ENCODE measurements around the gene FRMPD1.
"Not testable (repeated sequence)": the region's sequence is repeated elsewhere in the genome, so short reads cannot be mapped to it uniquely, and the experiment has no call there.

Gene FRMPD1

DNA sequence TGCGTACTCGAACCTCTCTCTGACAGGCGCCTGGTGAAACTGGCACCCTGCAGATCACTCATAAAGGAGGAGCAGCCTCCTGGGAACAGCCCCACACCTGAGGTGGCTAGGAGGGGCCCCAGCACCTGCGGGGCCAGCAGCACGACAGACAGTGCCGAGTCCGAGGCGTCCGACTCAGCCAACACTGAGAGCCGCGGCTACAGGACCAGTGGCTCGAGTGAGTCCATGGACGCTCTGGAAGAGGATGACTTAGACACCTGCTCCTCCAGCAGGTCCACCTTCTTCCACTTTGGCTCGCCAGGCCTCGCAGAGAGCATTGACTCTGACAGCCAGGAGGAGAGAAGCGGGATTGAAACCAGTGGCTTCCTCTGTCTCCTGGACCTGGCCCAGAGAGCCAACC, 89.4 kb downstream of the FRMPD1 start:
- no peak for FAIRE-seq

DNA sequence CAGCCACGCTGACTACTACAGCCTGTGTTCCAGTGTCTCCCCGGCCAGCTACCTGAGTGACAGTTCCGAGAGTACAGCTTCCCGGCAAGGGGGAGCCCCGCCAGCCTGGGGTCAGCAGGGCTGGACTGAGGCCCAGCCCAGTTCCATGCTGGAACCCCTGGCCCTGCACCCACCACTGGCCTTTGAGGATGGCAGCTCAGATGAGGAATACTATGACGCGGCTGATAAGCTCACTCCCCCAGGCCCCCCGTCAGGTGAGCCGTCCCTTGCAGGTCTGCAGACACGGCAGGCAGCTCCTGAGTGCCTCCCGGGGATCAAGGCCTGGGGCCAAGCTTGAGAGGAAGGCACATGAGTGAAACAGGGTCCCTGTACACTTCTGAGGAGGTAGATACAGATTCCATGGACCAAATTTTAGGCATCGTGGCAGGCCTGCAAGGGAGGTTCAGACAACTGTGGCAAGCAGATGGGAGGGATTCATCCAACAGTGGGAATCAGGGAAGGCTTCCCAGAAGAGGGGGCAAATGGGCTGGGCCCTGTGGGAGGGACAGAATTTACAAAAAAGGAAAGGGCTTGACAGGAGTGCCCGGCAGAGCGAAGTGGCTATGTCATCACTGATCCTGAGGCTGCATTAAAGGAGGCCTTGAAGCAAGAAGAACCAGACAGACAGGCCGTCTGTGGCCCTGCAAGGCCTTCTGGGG, 90.0 kb downstream of the FRMPD1 start:
- FAIRE-seq, result no peak

DNA sequence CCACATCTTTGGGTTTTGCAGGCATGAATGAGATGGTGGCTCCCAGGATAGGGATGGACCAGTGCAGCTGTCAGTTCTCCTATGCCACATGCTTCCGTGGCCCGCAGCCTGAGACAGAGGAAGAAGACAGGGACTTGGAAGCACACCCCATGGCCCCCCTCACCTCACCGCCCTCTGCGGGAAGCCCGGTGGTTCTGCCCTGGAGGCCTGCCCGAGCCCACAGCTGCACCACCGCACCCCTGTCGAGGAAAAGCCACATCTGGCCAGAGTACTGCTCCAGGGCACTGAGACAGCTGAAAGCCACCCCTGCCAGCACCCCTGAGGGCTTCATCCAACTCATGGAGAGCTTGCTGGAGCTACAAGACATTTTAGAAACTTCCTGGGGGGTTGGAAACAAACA, 95.2 kb downstream of the FRMPD1 start:
- FAIRE-seq, result no peak

DNA sequence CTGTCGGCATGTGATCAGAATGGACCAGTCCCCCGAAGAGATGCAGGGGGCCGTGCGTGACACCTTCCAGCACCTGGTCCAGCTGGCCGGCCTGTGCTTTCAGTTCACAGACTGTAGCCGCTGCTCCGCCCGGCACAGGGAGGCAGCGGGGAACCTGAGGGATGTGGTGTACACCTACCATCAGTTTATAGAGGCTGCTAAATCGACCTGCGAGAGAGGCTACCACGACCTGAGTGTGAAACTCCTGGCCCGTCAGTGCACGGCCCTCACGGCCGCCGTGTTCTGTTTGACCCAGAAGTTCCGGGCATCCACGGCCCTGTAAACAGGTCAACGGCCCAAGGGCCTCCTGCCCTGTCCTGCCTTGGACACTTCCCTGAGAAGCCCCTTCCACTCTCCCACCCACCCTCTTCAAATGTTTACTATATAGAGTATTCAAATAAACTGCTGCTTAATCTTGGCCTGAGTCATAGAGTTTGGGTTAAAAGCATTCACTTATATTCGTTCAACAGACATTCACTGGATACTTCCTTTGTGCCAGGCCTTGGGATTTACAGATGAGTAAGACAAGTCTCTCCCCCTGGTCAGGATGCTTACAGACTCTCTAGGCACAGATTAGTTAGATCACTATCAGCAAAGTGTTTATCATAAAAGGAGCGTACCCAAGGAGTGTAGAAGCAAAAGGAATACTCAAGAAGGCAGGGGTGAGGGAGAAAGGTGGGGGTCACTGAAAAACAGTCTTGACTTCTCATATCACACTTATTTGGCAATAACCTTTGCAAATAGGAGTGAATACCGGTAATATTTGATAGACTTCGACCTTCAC, 95.9 kb downstream of the FRMPD1 start:
- FAIRE-seq, result no peak

DNA sequence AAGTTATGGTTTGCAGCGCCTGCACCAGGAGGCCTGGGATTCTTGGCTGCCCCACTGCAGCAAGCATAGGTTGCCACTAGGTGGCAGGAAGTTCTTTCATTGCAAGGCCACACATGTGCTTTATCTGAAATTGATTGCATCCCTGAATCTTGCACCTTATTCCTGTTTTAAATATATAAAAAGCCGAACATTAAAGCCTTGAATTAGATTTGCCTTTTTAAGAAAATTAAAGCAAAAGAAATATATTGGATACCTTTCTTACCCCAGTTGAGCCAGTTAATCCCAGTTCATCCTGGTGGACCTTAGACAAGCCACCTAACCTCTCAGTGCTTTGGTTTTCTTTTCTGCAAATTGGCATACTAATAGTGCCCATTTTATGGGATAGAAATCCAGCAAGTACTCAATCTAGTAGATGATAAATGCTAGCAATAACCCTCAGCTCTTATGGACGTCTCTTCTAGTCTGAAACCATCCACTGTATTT, 96.6 kb downstream of the FRMPD1 start:
- FAIRE-seq, result no peak

DNA sequence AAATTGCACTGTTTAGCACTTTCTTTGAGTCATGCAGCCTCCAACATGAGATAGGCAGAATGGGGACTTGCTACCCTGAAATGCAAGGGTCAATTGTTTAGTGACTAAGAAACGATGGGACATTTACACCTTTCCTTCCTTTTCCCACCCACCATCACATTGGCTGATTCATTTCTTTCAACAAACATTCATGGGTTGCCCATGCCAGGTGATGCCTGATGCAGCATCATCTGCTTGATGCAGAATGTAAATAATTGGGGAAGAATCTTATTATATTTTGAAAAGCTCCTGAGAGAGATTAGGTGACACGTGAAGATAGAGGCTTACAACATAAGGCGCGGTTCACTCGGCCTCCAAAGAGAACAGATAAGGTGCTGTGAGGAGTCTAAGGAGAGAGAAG, 98.4 kb downstream of the FRMPD1 start:
- FAIRE-seq, result no peak

DNA sequence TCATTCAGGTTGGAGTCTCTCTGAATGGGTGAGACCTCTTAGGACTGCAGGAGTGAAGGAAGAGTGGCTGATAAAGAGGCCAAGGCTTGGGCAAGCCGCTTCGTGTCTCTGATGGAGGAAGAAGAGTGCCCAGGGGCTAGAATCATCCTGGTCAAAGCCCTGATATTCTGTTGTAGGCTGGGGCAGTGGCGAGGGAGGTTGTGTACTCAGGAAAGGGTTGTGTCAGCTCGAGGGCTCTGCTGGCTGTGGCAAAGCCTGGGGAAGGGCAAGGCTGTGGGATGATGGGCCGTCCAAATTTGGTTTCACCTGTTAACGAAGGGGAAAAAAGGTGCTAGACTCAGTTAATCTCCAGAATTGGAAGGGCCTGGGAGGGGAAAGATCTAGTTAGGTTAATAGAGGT, 100.4 kb downstream of the FRMPD1 start:
- no peak for FAIRE-seq

DNA sequence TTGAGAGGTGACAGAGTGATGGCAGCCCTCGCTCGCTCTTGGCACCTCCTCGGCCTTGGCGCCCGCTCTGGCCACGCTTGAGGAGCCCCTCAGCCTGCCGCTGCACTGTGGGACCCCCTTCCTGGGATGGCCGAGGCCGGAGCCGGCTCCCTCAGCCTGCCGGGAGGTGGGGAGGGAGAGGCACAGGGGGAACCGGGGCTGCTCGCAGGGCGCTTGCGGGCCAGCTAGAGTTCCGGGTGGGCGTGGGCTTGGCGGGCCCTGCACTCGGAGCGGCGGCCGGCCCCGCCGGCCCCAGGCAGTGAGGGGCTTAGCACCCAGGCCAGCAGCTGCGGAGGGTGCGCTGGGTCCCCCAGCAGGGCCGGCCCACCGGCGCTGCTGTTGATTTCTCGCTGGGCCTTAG, 101.0 kb downstream of the FRMPD1 start:
- not testable (repeated sequence) for FAIRE-seq

DNA sequence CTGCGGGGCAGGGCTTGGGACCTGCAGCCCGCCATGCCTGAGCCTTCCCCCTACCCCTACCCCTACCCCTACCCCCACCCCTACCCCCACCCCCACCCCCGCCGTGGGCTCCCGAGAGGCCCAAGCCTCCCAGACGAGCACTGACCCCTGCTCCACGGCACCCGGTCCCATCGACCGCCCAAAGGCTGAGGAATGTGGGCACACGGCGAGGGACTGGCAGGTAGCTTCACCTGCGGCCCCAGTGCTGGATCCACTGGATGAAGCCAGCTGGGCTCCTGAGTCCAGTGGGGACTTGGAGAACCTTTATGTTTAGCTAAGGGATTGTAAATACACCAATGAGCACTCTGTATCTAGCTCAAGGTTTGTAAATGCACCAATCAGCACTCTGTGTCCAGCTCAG, 101.4 kb downstream of the FRMPD1 start:
- FAIRE-seq, result not testable (repeated sequence)

DNA sequence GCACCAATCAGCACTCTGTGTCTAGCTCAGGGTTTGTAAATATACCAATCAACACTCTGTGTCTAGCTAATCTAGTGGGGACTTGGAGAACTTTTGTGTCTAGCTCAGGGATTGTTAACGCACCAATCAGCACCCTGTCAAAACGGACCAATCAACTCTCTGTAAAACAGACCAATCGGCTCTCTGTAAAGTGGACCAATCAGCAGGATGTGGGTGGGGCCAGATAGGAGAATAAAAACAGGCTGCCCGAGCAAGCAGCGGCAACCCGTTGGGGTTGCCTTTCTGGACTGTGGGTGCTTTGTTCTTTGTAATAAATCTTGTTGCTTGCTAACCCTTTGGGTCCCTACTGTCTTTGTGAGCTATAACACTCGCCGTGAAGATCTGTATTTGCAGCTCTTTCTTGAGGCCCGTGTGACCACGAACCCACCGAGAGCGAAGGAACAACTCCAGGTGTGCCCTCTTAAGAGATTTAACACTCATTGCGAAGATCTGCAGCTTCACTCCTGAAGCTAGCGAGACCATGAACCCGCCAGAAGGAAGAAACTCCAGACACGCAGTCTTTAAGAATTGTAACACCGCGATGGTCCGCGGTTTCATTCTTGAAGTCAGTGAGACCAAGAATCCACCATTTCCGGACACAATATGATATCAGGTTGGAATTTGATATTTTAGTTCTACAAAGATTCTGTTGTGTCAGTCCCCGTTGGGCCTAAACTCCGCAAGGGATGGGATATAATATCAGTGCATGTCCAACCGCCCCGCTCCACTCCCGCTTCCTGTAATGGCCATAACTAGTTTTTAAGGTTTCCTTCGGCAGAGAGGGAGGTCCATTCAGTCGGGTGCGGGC, 102.1 kb downstream of the FRMPD1 start:
- FAIRE-seq, result no peak

DNA sequence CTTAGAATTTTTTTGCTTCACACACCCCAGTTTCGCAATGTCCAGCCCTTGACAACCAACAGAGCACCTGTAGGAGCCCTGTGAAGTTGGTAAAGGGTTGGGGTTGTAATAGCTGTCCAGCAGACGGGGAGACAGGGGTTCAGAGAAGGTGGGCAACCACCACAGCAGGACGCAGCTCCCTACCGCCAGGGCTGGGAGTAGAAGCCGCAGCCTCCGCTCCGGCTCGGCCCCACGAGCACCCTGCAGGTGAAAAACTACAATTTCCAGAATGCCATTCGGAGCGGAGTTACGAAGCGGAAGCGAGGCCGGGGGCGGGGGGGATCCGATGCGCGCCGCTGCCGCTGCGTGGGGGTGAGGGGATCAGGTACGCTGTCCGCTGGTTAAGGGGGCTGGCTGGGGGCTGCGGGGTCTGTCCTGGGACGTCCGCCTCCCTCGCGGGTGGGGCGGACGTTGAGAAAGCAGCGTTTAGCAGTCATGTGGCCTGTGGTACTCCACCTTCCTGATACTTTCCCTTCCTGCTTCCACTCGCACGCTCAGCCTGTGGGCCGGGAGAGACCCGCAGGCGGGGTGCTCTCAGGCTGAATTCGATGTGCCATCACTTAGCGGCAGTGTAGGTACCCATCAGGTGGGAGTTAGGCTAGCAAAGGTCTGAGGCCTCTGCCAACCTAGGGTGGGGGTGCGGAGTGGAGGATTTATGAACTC, 102.9 kb downstream of the FRMPD1 start, which contains the start of gene TRMT10B:
TRMT10B (plus strand) TSS at position 317 of the 702 bp plus-strand sequence. CDS start 8,127 bp downstream, outside the sequence.
- FAIRE-seq, result no peak

DNA sequence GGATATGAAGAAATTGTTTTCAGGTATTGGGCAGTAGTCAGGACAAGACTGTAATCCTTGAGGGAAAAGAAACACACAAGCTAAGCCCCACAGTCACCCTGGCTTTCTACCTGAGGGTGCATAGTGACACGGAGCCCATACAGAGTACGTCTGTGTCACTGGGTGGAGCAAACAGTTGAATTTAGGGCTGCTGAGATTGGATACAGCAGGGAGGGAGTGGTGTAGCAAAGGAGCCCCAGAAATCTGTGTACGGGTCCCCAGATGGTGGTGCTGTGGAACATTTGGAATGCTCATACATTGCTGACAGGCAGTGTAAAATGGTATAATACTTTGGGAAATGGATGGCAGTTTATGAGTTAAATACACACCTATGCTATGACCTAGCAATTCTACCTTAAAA, 108.0 kb downstream of the FRMPD1 start:
- FAIRE-seq, result no peak

DNA sequence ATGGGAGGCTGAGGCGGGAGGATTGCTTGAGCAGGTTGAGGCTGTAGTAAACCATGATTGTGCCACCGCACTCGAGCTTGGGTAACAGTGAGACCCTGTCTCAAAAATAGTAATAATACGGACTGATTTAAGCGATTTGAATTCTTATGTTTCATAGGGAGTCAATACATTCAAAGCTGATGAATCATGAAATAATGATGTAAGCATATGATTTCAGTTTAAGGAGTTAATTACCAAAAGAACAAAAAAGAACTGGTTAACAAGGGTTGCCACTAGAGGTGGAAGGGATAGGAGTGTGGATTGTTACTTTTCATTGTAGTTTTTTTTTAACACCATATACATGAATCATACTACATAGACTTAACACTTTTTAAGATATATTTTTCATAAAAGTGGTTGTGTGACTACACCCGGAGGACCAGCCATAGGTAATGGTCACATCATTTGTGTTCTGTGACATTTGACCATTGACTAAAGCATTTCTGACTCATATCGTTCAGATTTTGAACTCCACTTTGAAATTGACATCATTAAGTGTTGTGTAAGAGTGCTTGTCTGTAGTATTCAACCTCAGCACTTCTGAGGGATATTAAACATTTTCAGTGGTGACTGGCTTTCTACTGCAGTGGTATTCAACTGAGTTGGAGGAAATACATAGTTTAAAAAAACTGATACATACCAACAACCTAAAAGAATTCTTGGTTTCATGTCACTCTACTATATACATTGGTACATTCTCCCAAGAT, 109.8 kb downstream of the FRMPD1 start:
- FAIRE-seq, result no peak

DNA sequence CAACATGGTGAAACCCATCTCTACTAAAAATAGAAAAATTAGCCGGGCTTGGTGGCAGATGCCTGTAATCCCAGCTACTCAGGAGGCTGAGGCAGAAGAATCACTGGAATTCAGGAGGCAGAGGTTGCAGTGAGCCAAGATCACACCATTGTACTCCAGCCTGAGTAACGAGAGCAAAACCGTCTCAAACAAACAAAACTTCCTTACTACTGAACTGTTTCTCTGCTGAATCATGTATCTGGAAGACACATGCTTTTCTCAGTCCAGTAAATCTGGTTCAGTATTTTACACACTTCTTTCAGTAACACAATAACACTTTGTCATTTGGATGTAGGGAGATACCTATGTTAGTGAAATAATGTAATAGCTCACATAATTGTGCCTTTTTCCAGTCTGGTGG, 110.8 kb downstream of the FRMPD1 start:
- no peak for FAIRE-seq

DNA sequence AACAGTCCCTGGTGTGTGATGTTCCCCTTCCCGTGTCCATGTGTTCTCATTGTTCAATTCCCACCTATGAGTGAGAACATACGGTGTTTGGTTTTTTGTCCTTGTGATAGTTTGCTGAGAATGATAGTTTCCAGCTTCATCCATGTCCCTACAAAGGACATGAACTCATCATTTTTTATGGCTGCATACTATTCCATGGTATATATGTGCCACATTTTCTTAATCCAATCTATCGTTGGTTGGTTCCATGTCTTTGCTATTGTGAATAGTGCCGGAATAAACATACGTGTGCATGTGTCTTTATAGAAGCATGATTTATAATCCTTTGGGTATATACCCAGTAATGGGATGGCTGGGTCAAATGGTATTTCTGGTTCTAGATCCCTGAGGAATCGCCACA, 114.5 kb downstream of the FRMPD1 start:
- FAIRE-seq, result not testable (repeated sequence)

DNA sequence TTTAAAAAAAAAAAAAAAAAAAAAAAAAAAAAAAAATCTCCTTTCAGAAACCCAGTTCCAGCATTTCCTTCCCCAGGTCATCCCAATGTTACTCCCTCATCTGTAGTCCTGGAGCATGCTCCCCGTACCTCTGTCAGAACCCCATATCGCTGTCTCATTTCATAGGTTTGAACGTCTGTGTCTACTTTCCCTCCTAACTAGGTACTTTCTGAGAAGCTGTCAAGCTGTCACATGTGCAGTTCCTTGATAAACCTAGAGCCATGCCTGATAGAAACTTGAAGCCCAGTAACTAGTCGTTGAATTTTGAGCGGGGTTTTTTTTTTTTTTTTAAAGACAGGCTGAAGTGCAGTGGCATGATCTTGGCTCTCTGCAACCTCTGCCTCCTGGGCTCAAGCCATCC, 118.6 kb downstream of the FRMPD1 start:
- no peak for FAIRE-seq

DNA sequence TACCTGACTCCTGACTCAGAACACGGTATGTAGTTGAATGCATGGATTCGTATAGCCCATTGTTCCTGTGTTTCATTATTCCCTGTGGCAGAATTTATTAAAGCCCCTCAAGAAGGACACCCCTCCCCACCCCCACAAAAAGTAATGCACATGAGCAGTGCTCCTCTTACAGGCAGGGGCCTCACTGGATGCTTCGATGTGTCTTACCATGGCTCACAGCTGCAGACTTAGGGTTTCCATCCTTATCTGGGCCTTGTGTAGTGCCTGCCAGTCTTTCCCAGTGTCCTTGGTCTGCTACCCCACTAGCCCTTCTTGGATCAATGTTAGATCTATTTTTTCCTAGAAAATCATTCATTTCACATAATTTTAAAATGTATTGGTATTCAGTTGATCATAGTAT, 119.2 kb downstream of the FRMPD1 start:
- FAIRE-seq, result no peak

DNA sequence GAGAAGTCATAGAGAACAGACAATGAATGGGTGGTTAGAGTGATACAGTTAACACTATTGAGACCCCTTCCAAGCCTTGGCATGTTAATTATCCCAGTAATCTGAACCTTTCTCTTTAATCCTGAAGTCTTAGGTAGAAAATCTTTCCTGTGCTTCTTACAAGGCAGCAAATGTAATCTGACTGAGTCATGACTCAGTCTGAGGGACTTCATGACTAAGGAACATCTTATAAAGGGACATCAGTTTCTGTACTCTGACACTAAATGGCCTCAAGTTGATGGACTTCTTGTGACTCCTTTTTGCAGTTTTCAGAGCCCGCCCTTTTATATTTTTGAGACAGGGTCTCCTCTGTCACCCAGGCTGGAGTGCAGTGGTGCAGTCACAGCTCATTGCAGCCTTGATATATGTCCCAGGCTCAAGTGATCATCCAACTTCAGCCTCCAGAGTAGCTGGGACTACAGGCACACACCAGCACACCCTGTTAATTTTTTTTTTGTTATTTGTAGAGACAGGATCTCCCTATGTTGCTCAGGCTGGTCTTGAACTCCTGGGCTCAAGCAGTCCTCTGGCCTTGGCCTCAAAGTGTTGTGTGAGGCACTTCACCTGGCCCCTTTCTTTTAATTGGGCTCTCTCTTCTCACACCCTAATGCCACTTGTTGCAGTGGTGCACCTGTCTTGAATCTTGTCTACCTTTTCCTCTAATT, 124.6 kb downstream of the FRMPD1 start:
- no peak for FAIRE-seq

DNA sequence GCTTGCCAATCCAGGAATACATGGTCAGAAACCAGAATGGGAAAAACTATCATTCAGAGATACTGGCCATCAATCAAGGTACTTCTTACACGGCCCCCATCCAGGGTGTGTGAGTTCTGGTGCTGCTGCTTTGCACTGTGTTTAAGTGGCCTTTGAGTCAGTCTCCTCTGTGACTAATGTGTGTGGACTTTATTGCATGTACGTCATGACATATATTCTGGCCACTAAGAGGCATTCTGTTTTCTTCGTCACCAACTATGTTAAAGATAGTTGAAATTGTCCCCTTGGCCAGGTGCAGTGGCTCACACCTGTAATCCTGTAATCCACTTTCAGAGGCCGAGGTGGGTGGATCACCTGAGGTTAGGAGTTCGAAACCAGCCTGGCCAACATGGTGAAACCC, 125.6 kb downstream of the FRMPD1 start:
- no peak for FAIRE-seq

DNA sequence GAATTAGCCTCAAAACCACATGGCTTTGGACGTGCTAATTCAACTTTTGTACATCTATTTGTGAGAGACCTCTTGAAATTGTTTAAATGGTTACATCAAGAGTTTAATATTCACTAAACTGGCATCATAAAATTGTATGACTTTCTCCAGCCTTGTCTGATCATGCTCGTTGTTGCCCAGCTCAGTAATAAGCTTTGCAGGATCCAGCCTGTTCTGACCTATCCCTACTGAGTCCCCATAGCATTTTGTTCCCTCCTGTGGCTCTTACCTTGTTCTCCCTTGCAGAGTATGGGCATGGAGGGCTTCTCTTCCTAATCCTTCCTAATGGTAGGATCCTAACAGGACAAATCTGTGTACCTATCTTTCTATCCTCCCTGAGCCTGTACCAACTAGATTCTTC, 127.8 kb downstream of the FRMPD1 start:
- FAIRE-seq, result no peak

DNA sequence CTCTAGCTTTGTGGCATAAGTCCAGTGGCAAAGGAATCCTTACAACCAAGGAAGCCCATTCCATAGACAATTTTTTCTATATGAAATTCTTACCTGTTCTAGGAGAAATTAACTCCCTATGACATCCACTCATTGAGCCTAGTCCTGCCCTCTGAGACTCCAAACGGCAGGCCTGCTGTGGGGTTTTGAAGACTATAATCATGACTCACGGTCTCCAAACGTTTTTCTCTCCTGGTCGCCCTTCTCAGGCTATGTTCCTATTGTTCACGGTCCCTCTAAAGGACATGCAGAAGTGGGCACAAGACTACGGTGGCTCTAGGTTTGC, 133.5 kb downstream of the FRMPD1 start:
- no peak for FAIRE-seq
